HepG2 (cell line): ENCODE measurements around the gene QDPR. TPM values are rescaled to one million over a fixed set of nuclear protein-coding genes. Genes with fewer than 3 reads are reported as not detected.

Source experiments
- FOXA1 ChIP-seq, 2 experiments: fragments of 450-650 bp in 1 of 2; sonication (generic) in 1 of 2; formaldehyde crosslinking in 1 of 2; IDR thresholded peaks; 2 replicates each; pipeline versions ENCODE4 v1.4.0 to v1.6.1; 2016 to 2020; ENCODE audit warnings: missing genetic modification reagents in 1 of 2
- MIER2 ChIP-seq: IDR thresholded peaks from 2 replicates; pipeline ENCODE4 v1.6.1; 2016; ENCODE audit warnings: missing biosample characterization, missing genetic modification reagents
- MYC ChIP-seq: sonication (generic); formaldehyde crosslinking; IDR thresholded peaks from 2 replicates; pipeline ENCODE4 v1.9.0; 2021; ENCODE audit warnings: missing genetic modification reagents, borderline replicate concordance
- NCOA5 ChIP-seq: sonication (generic); formaldehyde crosslinking; IDR thresholded peaks from 2 replicates; pipeline ENCODE4 v1.4.0; 2020; ENCODE audit warnings: missing genetic modification reagents
- NR2F1 ChIP-seq, 2 experiments: fragments of 450-650 bp in 1 of 2; formaldehyde crosslinking in 1 of 2; IDR thresholded peaks; 2 replicates each; pipeline versions ENCODE4 v1.5.0 to v1.6.1; 2016 to 2020; ENCODE audit warnings: mild to moderate bottlenecking in 1 of 2, missing compliant biosample characterization in 1 of 2, missing genetic modification reagents in 1 of 2, moderate library complexity in 1 of 2
- PRDM4 ChIP-seq: sonication (generic); formaldehyde crosslinking; IDR thresholded peaks from 2 replicates; pipeline ENCODE4 v1.9.0; 2021; ENCODE audit warnings: missing genetic modification reagents, borderline replicate concordance
- RBM22 ChIP-seq: fragments of 200-400 bp; formaldehyde crosslinking; optimal IDR thresholded peaks from 2 replicates; pipeline ENCODE3; 2017; ENCODE audit warnings: mild to moderate bottlenecking, low read length, moderate library complexity
- SRSF9 ChIP-seq: fragments of 200-400 bp; formaldehyde crosslinking; IDR thresholded peaks from 2 replicates; pipeline ENCODE4 v1.6.1; 2018; ENCODE audit warnings: borderline replicate concordance, mild to moderate bottlenecking, low read depth, low read length; ENCODE audit not compliant: insufficient read depth, poor library complexity, severe bottlenecking
- TAF15 ChIP-seq: fragments of 200-400 bp; formaldehyde crosslinking; IDR thresholded peaks from one replicate; pipeline ENCODE4 v1.6.1; 2018; ENCODE audit warnings: mild to moderate bottlenecking, low read depth, low read length; ENCODE audit not compliant: poor library complexity, severe bottlenecking
- ZBTB14 ChIP-seq: sonication (generic); formaldehyde crosslinking; IDR thresholded peaks from 2 replicates; pipeline ENCODE4 v1.4.0; 2020; ENCODE audit warnings: missing genetic modification reagents
- ZMYM3 ChIP-seq: sonication (generic); formaldehyde crosslinking; IDR thresholded peaks from 2 replicates; pipeline ENCODE4 v1.5.1; 2020; ENCODE audit warnings: mild to moderate bottlenecking, missing genetic modification reagents
- ZNF367 ChIP-seq: sonication (generic); formaldehyde crosslinking; IDR thresholded peaks from 2 replicates; pipeline ENCODE4 v1.4.0; 2020; ENCODE audit warnings: missing genetic modification reagents, borderline replicate concordance
- ZNF546 ChIP-seq: sonication (generic); formaldehyde crosslinking; conservative IDR thresholded peaks from 2 replicates; pipeline ENCODE4 v1.8.1; 2023; ENCODE audit warnings: mild to moderate bottlenecking, missing genetic modification reagents
- polyA plus RNA-seq, 8 experiments: library from polyadenylated mRNA; depleted of rRNA in 3 of 8; stranded (reverse) in 7 of 8; unstranded in 1 of 8; fragments of >200 nt; fragmentation: Illumina TruSeq in 4 of 8; extraction: Trizol in 4 of 8; gene quantifications; 2 replicates each; pipeline versions ENCODE4 v1.2.1 to v1.2.3, GENCODE V29; 2011 to 2016; ENCODE audit warnings: low read depth in 4 of 8, missing spikeins in 1 of 8, mixed read lengths in 1 of 8; ENCODE audit not compliant: insufficient read depth in 1 of 8
- total RNA-seq, 5 experiments: library from RNA; depleted of rRNA; stranded (reverse); fragments of >200 nt; fragmentation: Illumina TruSeq; extraction: Trizol; gene quantifications; 2 replicates each; pipeline ENCODE4 v1.2.3, GENCODE V29; 2016; ENCODE audit warnings: low read depth in 1 of 5
- TF ChIP-seq, protein P1 (sequence below): sonication (generic); formaldehyde crosslinking; IDR thresholded peaks from 2 replicates; pipeline ENCODE4 v1.4.0; 2020; ENCODE audit warnings: missing genetic modification reagents
- TF ChIP-seq, protein P2 (sequence below), 2 experiments: fragments of 450-650 bp in 1 of 2; sonication (generic) in 1 of 2; formaldehyde crosslinking; IDR thresholded peaks; 2 replicates each; pipeline versions ENCODE4 v1.5.0 to v1.8.0; 2020 to 2022; ENCODE audit warnings: mild to moderate bottlenecking in 1 of 2, missing genetic modification reagents in 1 of 2
- TF ChIP-seq, protein P3 (sequence below): IDR thresholded peaks from 2 replicates; pipeline ENCODE4 v1.6.1; 2012; ENCODE audit warnings: inconsistent platforms
- TF ChIP-seq, protein P4 (sequence below): sonication (generic); formaldehyde crosslinking; IDR thresholded peaks from 2 replicates; pipeline ENCODE4 v1.4.0; 2020; ENCODE audit warnings: low read depth, mild to moderate bottlenecking, missing genetic modification reagents

Gene QDPR
- total and polyA plus RNA-seq, 2 of the 13 experiments (the other 11 are each of a cell fraction or from before 2014, with no cell fraction given) = 9.9 to 95.5 TPM

DNA sequence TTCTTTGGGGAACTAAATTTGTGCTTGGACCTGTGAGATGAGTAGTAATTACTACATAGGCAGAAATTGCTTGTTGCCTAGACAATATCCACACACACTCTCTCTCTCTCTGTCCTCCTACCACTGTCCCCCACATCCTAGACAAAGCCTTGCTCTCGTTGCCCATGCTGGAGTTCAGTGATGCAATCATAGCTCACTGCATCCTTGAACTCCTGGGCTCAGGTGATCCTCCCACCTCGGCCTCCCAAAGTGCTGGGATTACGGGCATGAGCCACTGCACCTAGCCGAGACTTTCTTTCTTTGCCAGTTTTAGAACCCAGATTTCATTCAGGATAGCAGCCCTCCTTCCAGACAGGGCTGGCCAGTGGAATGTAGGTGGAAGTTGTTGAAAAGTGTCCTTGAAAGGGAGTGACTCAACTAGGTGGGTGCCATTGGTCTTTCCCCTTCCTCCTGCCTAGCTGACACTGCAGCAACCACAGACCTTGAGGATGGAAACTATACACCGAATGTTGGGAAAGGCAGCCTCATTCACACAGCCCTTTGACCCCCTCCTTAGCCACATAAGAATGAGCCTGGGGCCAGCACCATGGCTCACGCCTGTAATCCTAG is 48.3 kb upstream of the QDPR start (continued):
- TF ChIP-seq MYC (CRISPR knock-in tag) (no peak; the same call in 1 of the 2 replicates), ZBTB14 (CRISPR knock-in tag) (no peak), NR2F1 (CRISPR knock-in tag; IDR thresholded peaks at IDR 0.05) (peak in 1 of 2 experiments; percentile 38; a peak in 1 of 4 replicates), ZMYM3 (CRISPR knock-in tag) (peak; percentile 67), NCOA5 (CRISPR knock-in tag) (no peak), TAF15 (no peak), ZNF367 (CRISPR knock-in tag) (no peak), PRDM4 (CRISPR knock-in tag) (no peak), SRSF9 (no peak), MIER2 (CRISPR knock-in tag) (no peak), FOXA1 (IDR thresholded peaks at IDR 0.05) (no peak), FOXA1 (CRISPR knock-in tag; IDR thresholded peaks at IDR 0.05) (no peak), RBM22 (no peak), ZNF546 (CRISPR knock-in tag) (no peak)
- TF ChIP-seq, protein P1, sequence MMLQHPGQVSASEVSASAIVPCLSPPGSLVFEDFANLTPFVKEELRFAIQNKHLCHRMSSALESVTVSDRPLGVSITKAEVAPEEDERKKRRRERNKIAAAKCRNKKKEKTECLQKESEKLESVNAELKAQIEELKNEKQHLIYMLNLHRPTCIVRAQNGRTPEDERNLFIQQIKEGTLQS (CRISPR knock-in tag) = peak; percentile 89
- TF ChIP-seq, protein P2, sequence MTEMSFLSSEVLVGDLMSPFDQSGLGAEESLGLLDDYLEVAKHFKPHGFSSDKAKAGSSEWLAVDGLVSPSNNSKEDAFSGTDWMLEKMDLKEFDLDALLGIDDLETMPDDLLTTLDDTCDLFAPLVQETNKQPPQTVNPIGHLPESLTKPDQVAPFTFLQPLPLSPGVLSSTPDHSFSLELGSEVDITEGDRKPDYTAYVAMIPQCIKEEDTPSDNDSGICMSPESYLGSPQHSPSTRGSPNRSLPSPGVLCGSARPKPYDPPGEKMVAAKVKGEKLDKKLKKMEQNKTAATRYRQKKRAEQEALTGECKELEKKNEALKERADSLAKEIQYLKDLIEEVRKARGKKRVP (CRISPR knock-in tag; IDR thresholded peaks at IDR 0.05) = peak in 1 of 2 experiments; percentile 67; a peak in 2 of 4 replicates
- TF ChIP-seq, protein P3, sequence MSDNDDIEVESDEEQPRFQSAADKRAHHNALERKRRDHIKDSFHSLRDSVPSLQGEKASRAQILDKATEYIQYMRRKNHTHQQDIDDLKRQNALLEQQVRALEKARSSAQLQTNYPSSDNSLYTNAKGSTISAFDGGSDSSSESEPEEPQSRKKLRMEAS = no peak
- TF ChIP-seq, protein P4, sequence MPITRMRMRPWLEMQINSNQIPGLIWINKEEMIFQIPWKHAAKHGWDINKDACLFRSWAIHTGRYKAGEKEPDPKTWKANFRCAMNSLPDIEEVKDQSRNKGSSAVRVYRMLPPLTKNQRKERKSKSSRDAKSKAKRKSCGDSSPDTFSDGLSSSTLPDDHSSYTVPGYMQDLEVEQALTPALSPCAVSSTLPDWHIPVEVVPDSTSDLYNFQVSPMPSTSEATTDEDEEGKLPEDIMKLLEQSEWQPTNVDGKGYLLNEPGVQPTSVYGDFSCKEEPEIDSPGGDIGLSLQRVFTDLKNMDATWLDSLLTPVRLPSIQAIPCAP = no peak
